ENCODE measurements around the gene GJC1.

Gene GJC1

GRCh38 chr17:44872131-44872768 lies 42.2 kb upstream of the GJC1 start:
- TF ChIP-seq SIN3A (IDR thresholded peaks at IDR 0.05; ENCODE audit: borderline replicate concordance, insufficient read depth, low read length), result no peak
- TF ChIP-seq FOXP2 (optimal IDR thresholded peaks at IDR 0.05; ENCODE audit: borderline replicate concordance, extremely low read depth, extremely low read length, insufficient read depth), result no peak
- no peak for TF ChIP-seq POLR2AphosphoS5 (IDR thresholded peaks at IDR 0.05; ENCODE audit: low read depth, low read length)
- TF ChIP-seq TAF1 (IDR thresholded peaks at IDR 0.05; ENCODE audit: borderline replicate concordance, insufficient read depth, low read length), result no peak
- no peak for TF ChIP-seq REST (IDR thresholded peaks at IDR 0.05; ENCODE audit: insufficient read depth in 1 of 2, low read depth in 2 of 2, low read length in 2 of 2)

- TF ChIP-seq REST (IDR thresholded peaks at IDR 0.05; ENCODE audit: insufficient read depth in 1 of 2, low read depth in 2 of 2, low read length in 2 of 2) (no peak), POLR2AphosphoS5 (IDR thresholded peaks at IDR 0.05; ENCODE audit: low read depth, low read length) (no peak), SIN3A (IDR thresholded peaks at IDR 0.05; ENCODE audit: borderline replicate concordance, insufficient read depth, low read length) (no peak), FOXP2 (optimal IDR thresholded peaks at IDR 0.05; ENCODE audit: borderline replicate concordance, extremely low read depth, extremely low read length, insufficient read depth) (no peak), TAF1 (IDR thresholded peaks at IDR 0.05; ENCODE audit: borderline replicate concordance, insufficient read depth, low read length) (no peak)
Measured at GRCh38 chr17:44871556-44871955, 41.5 kb upstream of the GJC1 start.

- TF ChIP-seq TAF1 (IDR thresholded peaks at IDR 0.05; ENCODE audit: borderline replicate concordance, insufficient read depth, low read length) (no peak), FOXP2 (optimal IDR thresholded peaks at IDR 0.05; ENCODE audit: borderline replicate concordance, extremely low read depth, extremely low read length, insufficient read depth) (no peak), REST (IDR thresholded peaks at IDR 0.05; ENCODE audit: insufficient read depth in 1 of 2, low read depth in 2 of 2, low read length in 2 of 2) (no peak), POLR2AphosphoS5 (IDR thresholded peaks at IDR 0.05; ENCODE audit: low read depth, low read length) (no peak), SIN3A (IDR thresholded peaks at IDR 0.05; ENCODE audit: borderline replicate concordance, insufficient read depth, low read length) (no peak)
Measured at GRCh38 chr17:44867841-44868240, 37.8 kb upstream of the GJC1 start.

- TF ChIP-seq POLR2AphosphoS5 (IDR thresholded peaks at IDR 0.05; ENCODE audit: low read depth, low read length) (no peak), SIN3A (IDR thresholded peaks at IDR 0.05; ENCODE audit: borderline replicate concordance, insufficient read depth, low read length) (no peak), REST (IDR thresholded peaks at IDR 0.05; ENCODE audit: insufficient read depth in 1 of 2, low read depth in 2 of 2, low read length in 2 of 2) (no peak), TAF1 (IDR thresholded peaks at IDR 0.05; ENCODE audit: borderline replicate concordance, insufficient read depth, low read length) (no peak), FOXP2 (optimal IDR thresholded peaks at IDR 0.05; ENCODE audit: borderline replicate concordance, extremely low read depth, extremely low read length, insufficient read depth) (no peak)
Measured at GRCh38 chr17:44865931-44866330, 35.8 kb upstream of the GJC1 start.
